D341Med (cell line): ENCODE data around the gene LGALS4.
"Not testable (repeated sequence)": the region's sequence is repeated elsewhere in the genome, so short reads cannot be mapped to it uniquely, and the experiment has no call there.

Experiments
- DNase-seq: peaks from one replicate; pipeline ENCODE4 v3.0.0; 2012; ENCODE audit warnings: low spot score

The LGALS4 gene, protein sequence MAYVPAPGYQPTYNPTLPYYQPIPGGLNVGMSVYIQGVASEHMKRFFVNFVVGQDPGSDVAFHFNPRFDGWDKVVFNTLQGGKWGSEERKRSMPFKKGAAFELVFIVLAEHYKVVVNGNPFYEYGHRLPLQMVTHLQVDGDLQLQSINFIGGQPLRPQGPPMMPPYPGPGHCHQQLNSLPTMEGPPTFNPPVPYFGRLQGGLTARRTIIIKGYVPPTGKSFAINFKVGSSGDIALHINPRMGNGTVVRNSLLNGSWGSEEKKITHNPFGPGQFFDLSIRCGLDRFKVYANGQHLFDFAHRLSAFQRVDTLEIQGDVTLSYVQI

DNA sequence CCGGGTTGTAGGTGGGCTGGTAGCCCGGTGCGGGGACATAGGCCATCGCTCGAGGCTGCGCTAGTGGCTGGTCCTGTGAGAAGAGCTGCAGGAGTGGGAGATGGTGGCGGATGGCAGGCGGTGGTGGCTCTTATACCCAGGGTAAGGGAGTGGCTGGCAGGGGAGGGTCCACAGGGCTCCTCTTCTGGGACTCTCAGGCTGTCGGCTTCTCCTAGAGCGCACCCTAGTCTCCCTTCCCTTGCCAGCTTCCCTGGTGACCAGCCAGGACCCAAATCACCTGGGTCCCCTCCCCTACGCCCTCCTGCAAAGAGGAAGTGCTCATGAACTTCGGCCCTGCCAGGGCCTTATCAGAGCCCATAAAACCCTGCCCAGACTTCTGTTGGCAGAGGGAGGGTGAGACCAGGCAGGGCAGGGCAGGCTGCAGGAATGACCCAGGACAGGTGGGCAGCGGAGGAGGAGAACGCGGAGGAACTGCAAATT is at the start of gene LGALS4:
Gene LGALS4 (minus strand): TSS at position 105 of the 480 bp plus-strand sequence. CDS start 59 bp downstream, at position 46.
- peak; percentile 27 for DNase-seq

DNA sequence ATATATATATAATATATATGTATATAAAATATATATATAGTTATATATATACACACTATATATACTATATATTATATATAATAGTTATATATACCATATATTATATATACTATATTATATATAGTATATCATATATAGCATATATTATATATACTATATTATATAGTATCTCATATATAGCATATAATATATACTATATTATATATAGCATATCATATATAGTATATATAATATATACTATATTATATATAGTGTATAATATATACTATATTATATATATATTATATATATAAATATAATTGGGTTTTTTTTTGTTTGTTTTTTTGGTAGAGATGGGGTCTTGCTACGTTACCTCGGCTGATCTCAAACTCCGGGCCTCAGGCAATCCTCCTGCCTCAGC is 48.6 kb upstream of the LGALS4 start:
- DNase-seq: no peak

DNA sequence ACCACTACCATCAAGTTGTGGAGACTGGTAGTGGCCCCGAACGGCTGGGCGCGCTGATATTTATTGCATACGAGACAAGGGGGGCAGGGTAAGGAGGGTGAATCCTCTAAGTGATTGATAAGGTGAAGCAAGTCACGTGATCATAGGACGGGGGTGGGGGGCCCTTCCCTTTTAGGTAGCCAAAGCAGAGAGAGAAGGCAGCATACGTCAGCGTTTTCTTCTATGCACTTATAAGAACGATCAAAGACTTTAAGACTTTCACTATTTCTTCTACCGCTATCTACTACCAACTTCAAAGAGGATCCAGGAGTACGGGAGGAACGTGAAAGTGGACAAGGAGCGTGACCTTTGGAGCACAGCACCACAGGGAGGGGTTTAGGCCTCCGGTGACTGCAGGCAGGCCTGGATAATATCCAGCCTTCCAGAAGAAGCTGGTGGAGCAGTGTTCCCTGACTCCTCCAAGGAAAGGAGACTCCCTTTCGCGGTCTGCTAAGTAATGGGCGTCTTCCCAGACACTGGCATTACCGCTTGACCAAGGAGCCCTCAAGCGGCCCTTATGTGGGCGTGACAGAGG is 47.0 kb upstream of the LGALS4 start:
- DNase-seq: not testable (repeated sequence)

DNA sequence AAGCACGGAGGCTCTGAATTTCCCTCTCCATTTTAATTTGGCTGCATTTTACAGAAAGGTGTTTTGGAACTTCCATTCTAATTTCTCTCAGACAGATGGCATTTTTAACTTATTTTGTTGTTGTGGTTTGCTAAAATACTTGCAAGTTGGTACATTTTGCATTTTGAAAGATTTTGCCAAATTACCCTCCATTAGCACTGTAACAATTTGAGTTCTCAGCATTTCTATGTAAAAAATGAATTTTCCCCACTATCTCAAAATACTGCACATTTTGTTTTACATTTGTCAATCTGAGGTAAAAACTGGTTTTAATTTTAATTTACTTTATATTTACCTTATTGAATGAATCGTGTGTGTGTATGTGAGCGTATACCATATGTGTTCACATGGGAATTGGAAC is 44.1 kb upstream of the LGALS4 start:
- DNase-seq: no peak

DNA sequence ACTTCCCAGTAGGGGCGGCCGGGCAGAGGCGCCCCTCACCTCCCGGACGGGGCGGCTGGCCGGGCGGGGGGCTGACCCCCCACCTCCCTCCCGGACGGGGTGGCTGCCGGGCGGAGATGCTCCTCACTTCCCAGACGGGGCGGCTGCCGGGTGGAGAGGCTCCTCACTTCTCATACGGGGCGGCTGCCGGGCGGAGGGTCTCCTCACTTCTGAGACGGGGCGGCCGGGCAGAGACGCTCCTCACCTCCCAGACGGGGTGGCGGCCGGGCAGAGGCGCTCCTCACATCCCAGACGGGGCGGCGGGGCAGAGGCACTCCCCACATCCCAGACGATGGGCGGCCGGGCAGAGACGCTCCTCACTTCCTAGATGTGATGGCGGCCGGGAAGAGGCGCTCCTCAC is 43.0 kb upstream of the LGALS4 start:
- DNase-seq: not testable (repeated sequence)

DNA sequence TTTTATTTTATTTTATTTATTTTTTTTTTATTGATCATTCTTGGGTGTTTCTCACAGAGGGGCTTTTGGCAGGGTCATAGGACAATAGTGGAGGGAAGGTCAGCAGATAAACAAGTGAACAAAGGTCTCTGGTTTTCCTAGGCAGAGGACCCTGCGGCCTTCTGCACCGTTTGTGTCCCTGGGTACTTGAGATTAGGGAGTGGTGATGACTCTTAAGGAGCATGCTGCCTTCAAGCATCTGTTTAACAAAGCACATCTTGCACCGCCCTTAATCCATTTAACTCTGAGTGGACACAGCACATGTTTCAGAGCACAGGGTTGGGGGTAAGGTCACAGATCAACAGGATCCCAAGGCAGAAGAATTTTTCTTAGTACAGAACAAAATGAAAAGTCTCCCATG is 42.2 kb upstream of the LGALS4 start:
- DNase-seq: not testable (repeated sequence)

DNA sequence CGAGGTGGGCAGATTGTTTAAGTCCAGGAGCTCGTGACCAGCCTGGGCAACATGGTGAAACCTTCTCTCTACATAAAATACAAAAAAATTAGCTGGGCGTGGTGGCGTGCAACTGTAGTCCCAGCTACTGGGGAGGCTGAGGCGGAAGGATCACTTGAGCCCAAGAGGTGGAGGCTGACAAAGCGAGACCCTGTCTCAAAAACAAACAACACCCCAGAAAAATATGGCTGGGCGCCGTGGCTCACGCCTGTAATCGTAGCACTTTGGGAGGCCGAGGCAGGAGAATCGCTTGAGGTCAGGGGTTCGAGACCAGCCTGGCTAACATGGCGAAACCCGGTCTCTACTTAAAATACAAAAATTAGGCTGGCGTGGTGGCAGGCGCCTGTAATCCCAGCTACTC is 40.5 kb upstream of the LGALS4 start:
- DNase-seq: no peak

DNA sequence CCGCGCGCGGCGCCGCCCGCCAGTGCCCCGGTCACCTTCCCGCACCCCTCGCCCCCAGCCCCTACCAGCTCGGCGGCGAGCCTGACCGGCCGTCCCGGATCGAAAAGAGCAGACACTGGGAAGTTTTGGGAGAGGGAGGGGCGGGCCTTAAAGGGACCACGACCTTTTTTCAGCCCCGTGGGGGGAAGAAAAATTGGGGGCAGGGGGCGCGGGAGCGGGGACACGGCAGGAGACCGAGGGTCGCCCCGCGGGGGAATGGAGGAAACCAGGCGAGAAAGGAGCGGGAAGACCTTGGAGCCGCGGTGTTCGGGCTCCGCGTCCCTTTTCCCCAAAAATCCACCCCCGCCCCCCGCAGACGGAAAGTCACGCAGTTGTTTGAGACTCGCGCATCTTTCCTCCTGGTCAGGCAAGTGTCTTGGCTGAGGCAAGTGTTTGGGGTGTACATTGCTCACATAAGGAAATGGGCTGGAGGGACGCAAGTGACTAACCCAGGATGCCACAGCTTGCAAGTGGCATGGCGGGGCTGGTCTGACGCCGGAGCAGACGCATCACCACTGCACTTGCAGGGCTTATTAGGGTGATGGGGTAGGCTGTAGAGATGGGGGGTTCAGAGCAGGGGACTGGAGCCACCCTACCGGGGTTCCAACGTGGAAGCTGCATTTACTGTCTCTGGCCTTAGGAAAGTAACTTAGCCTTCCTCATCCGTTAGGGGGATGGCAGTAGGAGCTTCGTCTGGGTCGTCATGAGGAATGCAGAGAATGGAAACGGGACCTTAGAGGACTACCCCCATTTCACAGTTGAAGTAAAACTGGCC is 39.7 kb upstream of the LGALS4 start:
- no peak for DNase-seq

DNA sequence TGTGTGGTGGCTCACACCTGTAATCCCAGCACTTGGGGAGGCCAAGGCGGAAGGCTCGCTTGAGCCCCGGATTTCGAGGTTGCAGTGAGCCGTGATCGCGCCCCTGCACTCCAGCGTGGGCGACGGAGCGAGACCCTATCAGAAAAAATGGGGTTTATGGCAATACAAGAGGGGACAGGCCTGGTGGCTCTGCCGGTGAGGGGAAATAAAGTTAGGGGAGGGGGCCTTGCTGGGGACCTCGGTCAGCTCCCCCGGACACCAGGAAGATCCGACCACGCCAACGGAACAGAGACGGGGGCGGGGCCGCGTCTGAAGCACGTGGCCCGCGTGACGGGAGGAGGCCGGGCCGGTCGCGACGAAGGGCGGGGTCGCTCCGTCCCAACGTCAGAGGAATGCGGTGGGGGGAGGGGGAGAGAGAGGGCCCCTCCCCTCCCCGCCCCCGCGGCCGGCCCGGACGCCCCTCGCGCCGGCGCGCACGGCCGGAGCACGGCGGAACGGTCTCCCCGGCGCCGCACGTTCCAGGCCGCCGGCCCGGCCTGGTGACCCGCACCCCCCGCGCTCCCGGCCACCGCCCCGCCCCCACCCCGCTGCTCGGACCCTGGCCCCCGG is 39.0 kb upstream of the LGALS4 start:
- peak; percentile 93 for DNase-seq

DNA sequence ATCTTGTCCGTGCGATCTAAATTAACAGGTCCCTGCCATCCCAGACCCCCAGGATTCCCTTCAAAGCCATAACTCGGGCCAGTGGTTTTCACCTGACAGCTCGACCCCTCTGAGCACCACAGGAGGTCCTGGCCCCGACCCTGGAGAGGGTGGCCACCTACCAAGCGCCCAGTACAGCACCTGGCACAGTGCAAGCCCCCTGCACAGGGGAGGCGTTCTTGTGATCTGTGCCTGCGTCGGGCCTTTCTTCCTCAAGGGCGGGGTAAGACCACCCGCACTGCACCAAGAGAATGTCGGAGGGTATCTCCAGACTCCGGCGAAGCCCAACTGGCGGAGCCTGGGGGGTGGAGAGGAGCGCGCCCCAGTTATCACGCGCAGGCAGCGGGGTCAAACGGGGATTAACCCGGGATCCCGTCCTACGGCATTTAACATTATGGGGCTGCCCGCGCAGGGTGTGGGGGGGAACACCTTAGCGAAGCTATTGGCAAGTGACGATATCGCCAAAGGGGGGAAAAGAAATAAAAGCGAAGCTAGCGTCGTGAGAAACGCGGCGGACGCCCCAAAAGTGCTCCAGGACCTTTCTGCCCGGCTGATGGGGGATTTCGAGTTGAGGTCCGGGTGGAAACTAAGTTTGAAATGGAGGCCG is 38.4 kb upstream of the LGALS4 start:
- DNase-seq: no peak

DNA sequence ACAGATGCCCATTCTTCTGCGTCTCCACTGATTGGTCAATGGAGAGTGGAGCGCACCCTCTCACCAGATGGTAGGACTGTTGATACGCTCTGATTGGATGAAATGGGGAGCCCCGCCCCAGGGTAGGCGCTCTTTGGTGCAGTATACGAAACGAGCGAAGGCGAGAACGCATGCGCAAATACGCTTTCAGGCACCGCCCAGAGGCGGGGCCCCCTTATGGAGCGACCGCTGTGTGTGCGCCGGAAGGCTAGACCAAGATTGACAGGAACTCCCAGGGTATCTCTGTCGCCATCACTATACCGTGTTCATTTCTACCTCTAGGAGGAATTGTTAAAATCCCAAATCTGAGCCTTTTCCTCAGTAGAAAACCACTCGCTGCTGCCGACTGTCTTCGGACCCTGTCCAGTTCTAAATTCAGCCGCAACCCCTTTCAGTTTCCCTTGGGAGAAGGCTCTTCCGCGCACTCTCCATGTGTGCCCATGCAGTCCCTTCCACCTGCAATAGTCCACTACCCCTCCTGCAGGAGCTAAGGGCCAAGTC is 37.8 kb upstream of the LGALS4 start:
- DNase-seq: peak; percentile 90

DNA sequence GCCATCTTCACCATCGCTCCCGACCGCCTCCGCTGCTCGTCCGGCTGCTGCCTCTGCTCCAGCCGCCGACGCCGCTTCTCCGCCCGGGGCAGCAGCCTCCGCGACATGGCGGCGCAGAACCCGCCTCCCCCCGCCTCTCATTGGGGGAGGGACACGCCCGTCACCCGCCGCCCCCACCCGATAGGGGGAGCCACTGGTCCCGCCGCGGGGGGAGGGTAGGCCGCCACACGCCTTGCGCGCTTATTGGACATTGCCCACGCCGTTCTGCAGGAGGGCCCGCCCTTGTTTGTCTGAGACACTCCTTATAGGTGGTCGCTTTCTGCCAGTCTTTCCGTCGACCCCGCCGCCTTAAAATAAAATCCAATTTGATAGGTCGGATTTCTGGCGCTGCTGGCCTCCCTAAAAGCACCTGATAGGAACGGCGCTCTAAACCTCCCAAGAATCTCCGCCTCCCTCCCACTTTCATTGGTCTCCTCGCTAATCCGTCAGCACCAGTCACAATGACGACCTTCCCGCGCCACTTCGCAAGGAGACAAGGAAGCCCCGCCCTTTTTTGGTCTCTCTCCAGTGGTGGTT is 37.2 kb upstream of the LGALS4 start, which contains the start of gene HNRNPL:
Gene HNRNPL (minus strand): TSS at position 127 of the 576 bp plus-strand sequence. CDS start 20 bp downstream, at position 107.
- DNase-seq: peak; percentile 97

DNA sequence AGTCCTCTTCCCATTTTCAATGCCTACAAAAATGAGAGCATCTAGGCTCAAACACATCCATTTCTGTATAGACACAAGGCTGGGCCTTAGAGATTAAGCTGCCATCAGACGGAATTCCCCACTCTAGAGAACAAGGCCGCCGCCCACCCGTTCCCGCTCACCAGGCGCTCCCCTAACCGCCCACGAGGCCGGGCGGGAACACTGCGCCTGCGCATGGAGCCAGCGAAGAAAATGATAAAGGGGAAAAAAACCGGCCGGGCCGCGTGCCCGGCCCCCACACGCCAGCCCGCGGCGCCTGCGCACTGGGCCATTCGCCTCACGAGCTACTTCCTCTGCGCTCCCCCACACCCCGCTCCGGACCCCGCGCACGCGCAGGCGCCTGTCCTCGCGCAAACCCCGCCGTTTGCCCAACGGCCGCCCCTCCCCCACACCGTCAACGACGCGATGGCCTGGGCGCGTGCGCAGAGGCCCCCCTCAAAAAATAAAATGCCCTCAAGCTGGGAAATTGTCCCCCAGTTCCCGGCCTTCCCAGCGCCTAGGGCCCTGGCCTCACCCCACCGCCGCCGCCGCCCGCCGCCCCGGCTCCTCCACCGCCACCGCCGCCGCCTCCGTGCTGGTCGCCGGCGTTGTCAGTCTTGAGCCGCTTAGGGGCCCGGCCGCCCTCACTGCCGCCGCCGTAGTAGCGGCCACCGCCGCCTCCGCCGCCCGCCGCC is 36.6 kb upstream of the LGALS4 start:
- peak; percentile 98 for DNase-seq

DNA sequence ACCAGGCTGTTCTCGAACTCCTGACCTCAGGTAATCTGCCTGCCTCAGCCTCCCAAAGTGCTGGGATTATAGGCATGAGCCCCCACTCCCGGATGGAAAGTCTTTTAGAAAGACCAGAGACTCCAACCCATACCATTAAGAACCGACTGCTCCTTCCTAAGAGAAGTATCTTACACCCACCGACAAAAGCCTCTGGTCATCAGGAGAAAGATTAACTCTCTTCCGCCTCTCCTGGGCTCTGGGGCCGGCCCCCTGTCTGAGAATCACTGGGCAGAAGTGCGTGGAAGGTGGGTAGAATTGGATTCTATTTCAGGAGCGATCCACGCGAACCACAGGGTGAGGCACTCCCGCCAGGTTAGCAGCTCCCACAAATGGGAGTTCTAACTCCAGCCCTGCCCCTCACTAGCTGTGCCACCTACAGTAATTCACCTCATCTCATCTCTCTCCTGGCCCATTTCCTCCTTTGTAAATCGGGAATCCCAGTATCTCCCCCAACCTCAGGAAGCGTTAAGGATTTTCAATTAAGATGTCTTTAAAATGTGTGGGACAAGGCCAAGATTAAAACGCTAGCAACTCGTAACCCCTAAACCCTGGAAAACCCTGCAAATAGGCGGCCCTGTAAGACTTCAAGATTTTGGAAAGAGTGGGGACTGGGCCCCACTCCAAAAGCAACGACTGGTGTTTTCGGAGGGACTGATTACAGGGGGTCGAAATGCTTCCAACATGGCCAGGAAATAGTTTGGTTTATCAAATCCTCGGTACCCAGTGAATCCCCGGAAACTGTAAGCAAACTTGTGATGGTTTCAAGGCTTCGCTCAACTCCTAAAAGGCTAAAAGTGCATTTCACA is 35.8 kb upstream of the LGALS4 start:
- DNase-seq: no peak

DNA sequence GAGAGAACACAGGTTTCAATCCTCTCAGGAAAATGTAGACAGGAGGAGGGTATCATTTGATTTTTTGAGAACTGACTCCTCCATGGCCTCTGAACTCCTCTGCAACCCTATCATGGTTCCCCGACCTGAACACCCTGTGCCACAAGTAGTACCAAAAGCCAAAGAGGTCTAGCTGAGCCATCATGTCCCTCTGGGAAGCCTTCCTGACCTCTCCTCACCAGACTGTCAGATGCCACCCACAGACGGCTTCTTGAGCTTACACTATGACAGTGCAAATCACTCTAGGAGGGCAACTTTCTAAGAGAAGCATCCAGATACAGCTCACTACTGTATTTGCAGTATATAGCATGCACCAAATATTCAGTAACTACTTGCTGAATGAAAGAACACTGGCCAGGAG is 33.4 kb upstream of the LGALS4 start:
- DNase-seq: no peak

DNA sequence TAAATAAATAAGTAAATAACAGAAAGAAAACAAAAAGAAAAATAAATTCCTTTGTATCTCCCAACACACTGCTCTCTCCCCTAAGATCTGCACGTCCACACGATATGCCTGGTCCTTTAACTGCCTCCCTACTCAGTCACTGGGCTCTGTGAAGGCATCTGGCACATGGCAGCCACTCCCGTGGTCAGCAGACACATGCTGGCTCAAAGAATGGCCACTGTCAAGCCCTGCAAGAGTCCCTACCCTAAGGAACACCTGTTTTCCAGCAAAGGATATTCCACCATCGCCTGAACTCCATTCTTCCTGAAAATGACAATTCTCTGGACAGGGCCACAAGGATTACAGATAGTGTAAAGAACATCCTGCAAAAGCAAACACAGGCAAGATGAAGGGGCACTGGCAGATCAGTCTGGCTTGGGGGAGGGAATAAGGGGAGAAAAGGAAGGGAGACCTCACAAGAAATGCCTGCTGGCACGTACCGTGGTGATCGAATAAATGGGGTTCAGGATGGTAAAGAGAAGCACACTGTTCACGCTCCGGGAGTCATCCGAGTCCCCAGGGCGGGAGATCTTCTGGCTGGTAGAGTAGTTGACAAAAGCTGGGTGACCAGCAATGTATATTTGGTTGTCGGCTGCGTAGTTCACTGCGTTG is 32.8 kb upstream of the LGALS4 start:
- DNase-seq: no peak

DNA sequence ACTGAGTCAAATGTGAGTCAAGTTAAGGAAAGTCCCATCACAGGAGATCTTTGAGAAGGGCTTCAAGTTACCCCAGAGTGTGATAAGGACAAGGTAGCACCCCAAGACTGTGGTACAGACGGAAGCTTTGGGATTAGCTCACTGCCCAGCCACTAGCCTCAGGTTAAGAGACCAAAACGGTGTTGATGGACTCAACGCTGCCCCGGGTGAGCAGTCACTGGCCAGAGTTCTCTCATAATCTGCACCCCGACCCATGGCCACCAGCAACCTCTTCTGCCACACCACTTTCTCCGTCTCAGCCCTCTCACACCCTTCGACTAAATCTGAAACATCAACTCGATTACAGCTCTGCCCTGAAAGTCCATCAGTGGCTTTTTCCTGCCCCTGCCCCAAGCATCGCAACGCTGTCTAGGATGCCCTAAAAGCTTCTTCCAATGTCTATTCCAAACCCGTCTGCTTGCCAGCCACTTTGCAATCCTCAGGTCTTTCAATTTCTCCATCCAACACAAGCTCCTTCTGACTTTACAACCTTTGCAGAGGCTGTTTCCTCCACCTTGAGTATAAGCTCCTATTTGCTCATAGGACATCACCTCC is 31.4 kb upstream of the LGALS4 start:
- DNase-seq: no peak

DNA sequence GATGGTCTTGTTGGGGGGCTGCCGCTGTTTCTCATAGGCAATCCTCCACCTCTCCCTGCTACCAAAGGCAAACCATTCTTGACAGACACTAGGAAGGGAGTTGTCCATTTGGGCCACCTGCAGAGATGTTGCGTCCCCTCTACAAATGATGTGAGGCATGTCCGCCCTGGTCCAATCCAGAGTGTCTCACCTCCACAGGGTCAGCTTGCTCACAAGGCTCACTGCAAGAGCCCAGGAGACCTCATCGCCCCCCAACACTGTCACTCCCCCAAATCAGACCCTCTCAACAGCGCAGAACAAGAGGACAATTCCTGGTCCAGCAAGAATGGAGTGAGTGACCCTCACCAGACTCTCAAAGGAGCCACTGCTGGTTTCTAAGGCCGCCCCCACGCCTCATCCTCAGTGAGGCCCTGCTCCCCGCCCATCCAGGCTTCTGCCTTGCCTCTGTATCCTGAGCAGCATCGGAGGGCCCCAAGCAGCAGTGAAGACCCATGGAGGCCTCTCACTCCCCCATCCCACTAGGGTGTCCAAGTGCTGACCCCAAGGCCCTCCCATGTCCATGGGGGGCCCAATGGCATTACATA is 30.5 kb upstream of the LGALS4 start:
- no peak for DNase-seq
